K562 (cell line): ENCODE data around the gene GPR179. TPM values are rescaled to one million over a fixed set of nuclear protein-coding genes. Genes with fewer than 3 reads are reported as not detected.
A peak's percentile ranks its signal among the peaks of the same experiment; 100 is the strongest.
"Not testable (repeated sequence)": the region's sequence is repeated elsewhere in the genome, so short reads cannot be mapped to it uniquely, and the experiment has no call there.

Experiments used
- ATF1 ChIP-seq, 2 experiments: fragments of 450-650 bp in 1 of 2; IDR thresholded peaks; 2 replicates each; pipeline ENCODE4 v1.6.1; 2016; ENCODE audit warnings: missing compliant biosample characterization in 1 of 2, missing genetic modification characterization in 1 of 2
- CREB1 ChIP-seq, 2 experiments: sonication (generic) in 1 of 2; formaldehyde crosslinking in 1 of 2; IDR thresholded peaks; 2 replicates each; pipeline versions ENCODE4 v1.6.1 to v1.8.0; 2012 to 2022; ENCODE audit warnings: inconsistent platforms in 1 of 2, mild to moderate bottlenecking in 1 of 2, missing genetic modification reagents in 1 of 2, moderate library complexity in 1 of 2
- CREM ChIP-seq: IDR thresholded peaks from 2 replicates; pipeline ENCODE4 v1.6.1; 2014; ENCODE audit warnings: antibody characterized with exemption, low read depth
- CXXC5 ChIP-seq: fragments of 250-450 bp; sonication (Bioruptor Pico); IDR thresholded peaks from 2 replicates; pipeline ENCODE4 v1.8.0; 2022; ENCODE audit warnings: inconsistent platforms, mild to moderate bottlenecking, moderate library complexity
- E2F6 ChIP-seq, 2 experiments: IDR thresholded peaks; 2 replicates each; pipeline ENCODE4 v1.6.1; 2011; ENCODE audit warnings: borderline replicate concordance in 1 of 2, control low read depth in 1 of 2, low read depth in 1 of 2, low read length in 1 of 2, mild to moderate bottlenecking in 1 of 2, mixed read lengths in 1 of 2, moderate library complexity in 1 of 2; ENCODE audit not compliant: insufficient read depth in 1 of 2, insufficient read length in 1 of 2, poor library complexity in 1 of 2, severe bottlenecking in 1 of 2; ENCODE audit errors: extremely low read depth in 1 of 2
- HNRNPLL ChIP-seq: fragments of 200-400 bp; formaldehyde crosslinking; IDR thresholded peaks from 2 replicates; pipeline ENCODE4 v1.6.1; 2017; ENCODE audit warnings: low read length, low read depth, mild to moderate bottlenecking; ENCODE audit not compliant: poor library complexity, severe bottlenecking
- MAZ ChIP-seq, 2 experiments: fragments of 450-650 bp in 1 of 2; sonication (generic) in 1 of 2; formaldehyde crosslinking; IDR thresholded peaks in 1 of 2; conservative IDR thresholded peaks in 1 of 2; 2 replicates each; pipeline versions ENCODE4 v1.4.0 to v1.5.0; 2020; ENCODE audit warnings: mild to moderate bottlenecking in 1 of 2, missing genetic modification reagents in 1 of 2
- MGA ChIP-seq: fragments of 450-650 bp; IDR thresholded peaks from 2 replicates; pipeline ENCODE4 v1.6.1; 2016; ENCODE audit warnings: mild to moderate bottlenecking, moderate library complexity
- NRF1 ChIP-seq, 2 experiments: fragments of 450-650 bp; IDR thresholded peaks in 1 of 2; conservative IDR thresholded peaks in 1 of 2; 2 replicates each; pipeline ENCODE4 v1.6.1; 2014; ENCODE audit warnings: mild to moderate bottlenecking in 2 of 2
- PHF8 ChIP-seq: fragments of 200-600 bp; sonication (generic); IDR thresholded peaks from 2 replicates; pipeline ENCODE4 v1.6.1; 2012; ENCODE audit warnings: mixed run types, mild to moderate bottlenecking, inconsistent platforms, low read length, moderate library complexity, borderline replicate concordance
- TAF9B ChIP-seq: fragments of 450-650 bp; IDR thresholded peaks from 2 replicates; pipeline ENCODE4 v1.6.1; 2018; ENCODE audit warnings: mild to moderate bottlenecking; ENCODE audit not compliant: partially characterized antibody
- TBP ChIP-seq: optimal IDR thresholded peaks from 2 replicates; pipeline ENCODE3; 2011; ENCODE audit warnings: low read depth, low read length, improper control_type of control experiment
- polyA plus RNA-seq, 8 experiments: library from polyadenylated mRNA; depleted of rRNA in 4 of 8; stranded (reverse) in 5 of 8; unstranded in 3 of 8; fragments of >200 nt; fragmentation: Nextera tagmentation in 2 of 8; fragmentation: Illumina TruSeq in 1 of 8; extraction: Ambion mirVana in 2 of 8; extraction: Trizol in 1 of 8; gene quantifications; 2 replicates each; pipeline versions ENCODE4 v1.2.1 to v1.2.3, GENCODE V29; 2011 to 2014; ENCODE audit warnings: inconsistent platforms in 1 of 8, missing spikeins in 1 of 8
- total RNA-seq, 7 experiments: library from RNA; depleted of rRNA in 6 of 7; stranded (reverse); fragments of >200 nt in 6 of 7; fragmentation: Illumina TruSeq in 2 of 7; extraction: Trizol in 2 of 7; gene quantifications; 2 replicates each; pipeline versions ENCODE4 v1.2.1 to v1.2.3, GENCODE V29; 2011 to 2021; ENCODE audit warnings: low replicate concordance in 1 of 7

Gene GPR179
- total and polyA plus RNA-seq, 9 of the 15 experiments (the other 6 are each of a cell fraction or from before 2014, with no cell fraction given) = not detected

- TF ChIP-seq E2F6 (IDR thresholded peaks at IDR 0.05; ENCODE audit: borderline replicate concordance in 1 of 2, extremely low read depth in 1 of 2, insufficient read depth in 1 of 2, insufficient read length in 1 of 2, low read depth in 1 of 2, low read length in 1 of 2, poor library complexity in 1 of 2, severe bottlenecking in 1 of 2) = peak; percentile 66 to 79
- TF ChIP-seq NRF1 (conservative IDR thresholded peaks at IDR 0.05 in 1 of 2, IDR thresholded peaks at IDR 0.05 in 1 of 2) = peak; percentile 99
- TF ChIP-seq HNRNPLL = peak; percentile 73
- peak; percentile 64 to 82 for TF ChIP-seq MAZ (CRISPR knock-in tag; conservative IDR thresholded peaks at IDR 0.05 in 1 of 2, IDR thresholded peaks at IDR 0.05 in 1 of 2)
- peak; percentile 55 for TF ChIP-seq CREM
- peak; percentile 35; the same call in 1 of the 2 replicates for TF ChIP-seq PHF8
- TF ChIP-seq CXXC5 (CRISPR knock-in tag) = peak; percentile 83
- TF ChIP-seq ATF1, CREB1 (CRISPR knock-in tag; IDR thresholded peaks at IDR 0.05): not testable (repeated sequence)
- TF ChIP-seq ATF1 (tag; IDR thresholded peaks at IDR 0.05) = peak; percentile 40; the same call in 1 of the 2 replicates
- TF ChIP-seq TBP = peak; percentile 38
- peak; percentile 62 for TF ChIP-seq TAF9B
- peak; percentile 17; the same call in 1 of the 2 replicates for TF ChIP-seq CREB1 (IDR thresholded peaks at IDR 0.05)
- TF ChIP-seq MGA = peak; percentile 73
Measured at GRCh38 chr17:38296834-38297517, 46.8 kb downstream of the GPR179 start, which contains the start of gene MRPL45 (continued).
